Medulla oblongata (tissue), 1 donor: ENCODE results near the gene RPL35.
"Not testable (repeated sequence)": the region's sequence is repeated elsewhere in the genome, so short reads cannot be mapped to it uniquely, and the experiment has no call there.

Source experiments
- DNase-seq: peaks from one replicate; pipeline ENCODE4 v3.0.0-alpha.2; 2015; ENCODE audit errors: extremely low spot score

Gene RPL35

GRCh38 chr9:124852829-124853531, 8.8 kb downstream of the RPL35 start, which contains the start of gene WDR38:
Gene WDR38, plus strand, starts transcription at chr9:124853460. Its CDS starts 72 bp downstream, at chr9:124853532.
- DNase-seq: peak; percentile 71

- DNase-seq: no peak
These were observed 9.5 kb downstream of the RPL35 start for GRCh38 chr9:124852121-124852828.

- DNase-seq: no peak
These were observed 12.0 kb downstream of the RPL35 start for GRCh38 chr9:124849801-124850200.

- DNase-seq: no peak
These were observed 14.8 kb downstream of the RPL35 start for GRCh38 chr9:124846969-124847368.

GRCh38 chr9:124846467-124846866, 15.3 kb downstream of the RPL35 start:
- DNase-seq: not testable (repeated sequence)

GRCh38 chr9:124844291-124844690, 17.5 kb downstream of the RPL35 start:
- DNase-seq: no peak

GRCh38 chr9:124843456-124844034, 18.2 kb downstream of the RPL35 start:
- DNase-seq: no peak

GRCh38 chr9:124841075-124841821, 20.5 kb downstream of the RPL35 start:
- no peak for DNase-seq

GRCh38 chr9:124840300-124840833, 21.4 kb downstream of the RPL35 start:
- no peak for DNase-seq

- DNase-seq: no peak
These were observed 22.0 kb downstream of the RPL35 start for GRCh38 chr9:124839612-124840299.

- DNase-seq: not testable (repeated sequence)
These were observed 23.0 kb downstream of the RPL35 start for GRCh38 chr9:124838567-124839275.

- DNase-seq: not testable (repeated sequence)
These were observed 23.6 kb downstream of the RPL35 start for GRCh38 chr9:124838132-124838531.

GRCh38 chr9:124835026-124835557, 26.7 kb downstream of the RPL35 start:
- no peak for DNase-seq

GRCh38 chr9:124834591-124834990, 27.2 kb downstream of the RPL35 start:
- DNase-seq: no peak

GRCh38 chr9:124831642-124832364, 30.0 kb downstream of the RPL35 start:
- DNase-seq: no peak

- DNase-seq: no peak
These were observed 31.2 kb downstream of the RPL35 start for GRCh38 chr9:124830593-124830992.

- DNase-seq: no peak
These were observed 32.5 kb downstream of the RPL35 start for GRCh38 chr9:124829334-124829669.

GRCh38 chr9:124828489-124829333, 33.0 kb downstream of the RPL35 start:
- DNase-seq: no peak
